SU-DHL-6 (cell line): ENCODE results near the gene TUBA1A.

Source experiments
- EZH2phosphoT487 ChIP-seq: fragments of 200-600 bp; sonication (generic), shearing (Covaris generic); conservative IDR thresholded peaks from 2 replicates; pipeline ENCODE4 v1.6.1; 2018; ENCODE audit warnings: mild to moderate bottlenecking, antibody characterized with exemption, low read length, moderate library complexity, mixed read lengths
- TF ChIP-seq, protein P1 (sequence below): fragments of 200-600 bp; sonication (generic); IDR thresholded peaks from one replicate; pipeline ENCODE4 v1.5.1; 2017; ENCODE audit warnings: antibody characterized with exemption, mild to moderate bottlenecking, low read length, moderate library complexity; ENCODE audit not compliant: insufficient read depth, poor library complexity, severe bottlenecking

DNA sequence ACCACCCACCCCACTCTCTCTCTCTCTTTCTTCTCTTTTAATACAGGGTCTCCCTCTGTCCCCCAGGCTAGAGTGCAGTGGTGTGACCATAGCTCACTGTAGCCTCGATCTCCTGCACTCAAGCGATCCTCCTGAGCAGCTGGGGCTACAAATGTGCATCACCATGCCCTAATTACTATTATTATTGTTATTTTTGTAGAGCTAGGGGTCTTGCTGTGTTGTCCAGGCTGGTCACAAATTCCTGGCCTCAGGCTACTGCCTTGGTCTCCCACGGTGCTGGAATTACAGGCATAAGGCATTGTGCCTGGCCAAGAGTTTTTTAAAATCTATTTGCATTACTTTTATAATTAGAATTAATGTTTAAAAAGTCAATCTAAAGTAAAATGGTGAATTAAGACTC, 34.7 kb downstream of the TUBA1A start:
- TF ChIP-seq, protein P1, sequence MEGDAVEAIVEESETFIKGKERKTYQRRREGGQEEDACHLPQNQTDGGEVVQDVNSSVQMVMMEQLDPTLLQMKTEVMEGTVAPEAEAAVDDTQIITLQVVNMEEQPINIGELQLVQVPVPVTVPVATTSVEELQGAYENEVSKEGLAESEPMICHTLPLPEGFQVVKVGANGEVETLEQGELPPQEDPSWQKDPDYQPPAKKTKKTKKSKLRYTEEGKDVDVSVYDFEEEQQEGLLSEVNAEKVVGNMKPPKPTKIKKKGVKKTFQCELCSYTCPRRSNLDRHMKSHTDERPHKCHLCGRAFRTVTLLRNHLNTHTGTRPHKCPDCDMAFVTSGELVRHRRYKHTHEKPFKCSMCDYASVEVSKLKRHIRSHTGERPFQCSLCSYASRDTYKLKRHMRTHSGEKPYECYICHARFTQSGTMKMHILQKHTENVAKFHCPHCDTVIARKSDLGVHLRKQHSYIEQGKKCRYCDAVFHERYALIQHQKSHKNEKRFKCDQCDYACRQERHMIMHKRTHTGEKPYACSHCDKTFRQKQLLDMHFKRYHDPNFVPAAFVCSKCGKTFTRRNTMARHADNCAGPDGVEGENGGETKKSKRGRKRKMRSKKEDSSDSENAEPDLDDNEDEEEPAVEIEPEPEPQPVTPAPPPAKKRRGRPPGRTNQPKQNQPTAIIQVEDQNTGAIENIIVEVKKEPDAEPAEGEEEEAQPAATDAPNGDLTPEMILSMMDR: no peak
- no peak for TF ChIP-seq EZH2phosphoT487
